ENCODE data around the gene ATG7. TPM values are rescaled to one million over a fixed set of nuclear protein-coding genes. Genes with fewer than 3 reads are reported as not detected.

ATG7 gene
- total RNA-seq, 2 experiments from 2014 or later, result 31.0 to 33.1 TPM

DNA sequence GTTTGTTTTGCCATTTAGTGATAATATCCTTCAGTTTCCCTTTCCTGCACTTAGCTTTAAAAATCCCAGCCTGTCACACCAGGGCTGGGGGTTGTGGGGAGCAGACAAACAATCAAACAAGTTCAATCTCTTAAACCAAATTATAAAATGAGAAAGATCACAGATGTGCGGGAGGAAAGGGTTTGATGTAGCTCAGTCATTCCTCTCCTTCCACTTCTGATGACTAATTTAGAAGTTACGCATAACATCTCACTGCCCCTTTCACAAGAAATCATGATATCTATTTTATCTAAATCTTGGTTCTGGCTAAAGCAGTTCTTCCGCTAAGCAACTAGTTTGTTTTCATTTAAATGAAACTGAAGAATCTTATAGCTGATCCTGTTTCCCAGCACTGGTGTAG lies 34.1 kb upstream of the ATG7 start:
- TF ChIP-seq, protein P1, sequence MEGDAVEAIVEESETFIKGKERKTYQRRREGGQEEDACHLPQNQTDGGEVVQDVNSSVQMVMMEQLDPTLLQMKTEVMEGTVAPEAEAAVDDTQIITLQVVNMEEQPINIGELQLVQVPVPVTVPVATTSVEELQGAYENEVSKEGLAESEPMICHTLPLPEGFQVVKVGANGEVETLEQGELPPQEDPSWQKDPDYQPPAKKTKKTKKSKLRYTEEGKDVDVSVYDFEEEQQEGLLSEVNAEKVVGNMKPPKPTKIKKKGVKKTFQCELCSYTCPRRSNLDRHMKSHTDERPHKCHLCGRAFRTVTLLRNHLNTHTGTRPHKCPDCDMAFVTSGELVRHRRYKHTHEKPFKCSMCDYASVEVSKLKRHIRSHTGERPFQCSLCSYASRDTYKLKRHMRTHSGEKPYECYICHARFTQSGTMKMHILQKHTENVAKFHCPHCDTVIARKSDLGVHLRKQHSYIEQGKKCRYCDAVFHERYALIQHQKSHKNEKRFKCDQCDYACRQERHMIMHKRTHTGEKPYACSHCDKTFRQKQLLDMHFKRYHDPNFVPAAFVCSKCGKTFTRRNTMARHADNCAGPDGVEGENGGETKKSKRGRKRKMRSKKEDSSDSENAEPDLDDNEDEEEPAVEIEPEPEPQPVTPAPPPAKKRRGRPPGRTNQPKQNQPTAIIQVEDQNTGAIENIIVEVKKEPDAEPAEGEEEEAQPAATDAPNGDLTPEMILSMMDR (IDR thresholded peaks at IDR 0.05), result no peak
- intact Hi-C loops (cut with micrococcal nuclease), result loop anchor here (2.0 kb wide), 1 partner anchor 51 kb away; no protein-coding TSS in a partner anchor
- ChIA-PET CTCF (interaction anchor here (0.7 to 3.1 kb wide), 8 partner anchors 15 to 97 kb away, joined by 3 to 16 read pairs (median 4); no protein-coding TSS in a partner anchor), POLR2A (interaction anchor here (0.7 to 1.3 kb wide), 8 partner anchors 34 to 102 kb away, joined by 3 to 5 read pairs (median 4); partner anchors contain the start of gene ATG7)
- Mint-ChIP-seq H3K9me3 (peaks cover 19% of the 10 kb centered on the region), H3K27ac (peak overlapping the region; percentile 91), H3K4me1 (ENCODE audit: low read depth) (peaks cover 39% of the 10 kb centered on the region), H3K4me3 (no peak overlapping the region), H3K27me3 (peaks cover 11% of the 10 kb centered on the region), H3K36me3 (ENCODE audit: low read depth) (peaks cover 3% of the 10 kb centered on the region)
- peak; percentile 43 for ATAC-seq
- DNase-seq, result peak; percentile 53

DNA sequence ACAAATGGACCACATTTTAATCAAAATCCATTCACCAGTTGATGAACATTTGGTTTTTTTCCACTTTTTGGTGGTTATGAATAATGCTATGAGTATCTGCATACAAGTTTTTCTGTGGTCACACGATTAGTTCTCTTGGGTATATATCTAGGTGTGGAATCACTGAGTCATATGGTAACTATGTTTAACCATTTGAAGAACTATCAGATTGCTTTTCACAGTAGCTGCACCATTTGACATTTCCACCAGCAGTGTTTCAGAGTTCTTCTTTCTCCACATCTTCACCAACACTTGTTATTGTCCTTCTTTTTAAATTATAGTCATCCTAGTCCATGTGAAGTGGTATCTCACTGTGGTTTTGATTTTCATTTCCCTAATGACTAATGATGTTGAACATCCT lies 33.3 kb upstream of the ATG7 start:
- peak; percentile 52 for ATAC-seq
- Mint-ChIP-seq H3K27ac (peak overlapping the region; percentile 91), H3K27me3 (peaks cover 14% of the 10 kb centered on the region), H3K4me1 (ENCODE audit: low read depth) (peaks cover 39% of the 10 kb centered on the region), H3K36me3 (ENCODE audit: low read depth) (peaks cover 3% of the 10 kb centered on the region), H3K9me3 (peaks cover 19% of the 10 kb centered on the region), H3K4me3 (no peak overlapping the region)
- ChIA-PET CTCF (interaction anchor here (1.4 to 2.3 kb wide), 4 partner anchors 15 to 96 kb away, joined by 3 to 10 read pairs (median 4); no protein-coding TSS in a partner anchor), POLR2A (interaction anchor here (0.7 to 1.0 kb wide), 6 partner anchors 34 to 1045 kb away, joined by 3 to 5 read pairs (median 3); partner anchors contain the start of gene ATG7)
- intact Hi-C loops (cut with micrococcal nuclease), result loop anchor here (2.0 kb wide), 1 partner anchor 50 kb away; no protein-coding TSS in a partner anchor
- TF ChIP-seq, protein P1 (IDR thresholded peaks at IDR 0.05), result no peak
- peak; percentile 23 for DNase-seq

DNA sequence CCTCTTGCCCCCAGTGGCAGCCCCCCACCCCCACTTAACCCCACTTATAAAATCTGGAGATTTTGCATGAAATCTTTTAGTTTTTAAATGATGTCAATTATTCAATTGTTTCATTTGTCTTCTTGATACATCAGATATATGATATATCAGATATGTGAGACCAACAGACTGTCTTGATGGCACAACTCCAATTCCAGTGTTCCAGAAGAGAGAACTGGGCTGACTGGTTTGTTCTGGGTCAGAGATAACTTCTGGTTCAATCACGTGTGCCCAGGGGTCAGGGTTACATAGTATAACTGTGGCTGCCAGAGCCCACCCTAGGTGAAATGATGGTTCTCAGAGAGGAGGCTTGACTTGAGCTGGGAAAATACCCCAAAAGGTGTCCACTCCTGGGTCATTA lies 32.4 kb upstream of the ATG7 start:
- CTCF ChIA-PET, result interaction anchor here (1.1 to 2.3 kb wide), 2 partner anchors 11 to 95 kb away, joined by 3 to 10 read pairs; no protein-coding TSS in a partner anchor
- Mint-ChIP-seq H3K4me1 (ENCODE audit: low read depth) (peaks cover 39% of the 10 kb centered on the region), H3K4me3 (no peak overlapping the region), H3K27ac (peak overlapping the region; percentile 91), H3K36me3 (ENCODE audit: low read depth) (peaks cover 3% of the 10 kb centered on the region), H3K27me3 (peaks cover 11% of the 10 kb centered on the region), H3K9me3 (peaks cover 19% of the 10 kb centered on the region)
- POLR2A ChIA-PET, result interaction anchor here (0.6 to 1.6 kb wide), 3 partner anchors 67 to 243 kb away, joined by 3 to 4 read pairs (median 3); no protein-coding TSS in a partner anchor
- TF ChIP-seq, protein P1 (IDR thresholded peaks at IDR 0.05), result no peak
- intact Hi-C loops (cut with micrococcal nuclease), result loop anchor here (2.0 kb wide), 1 partner anchor 49 kb away; no protein-coding TSS in a partner anchor
- no peak for DNase-seq
- ATAC-seq, result no peak

DNA sequence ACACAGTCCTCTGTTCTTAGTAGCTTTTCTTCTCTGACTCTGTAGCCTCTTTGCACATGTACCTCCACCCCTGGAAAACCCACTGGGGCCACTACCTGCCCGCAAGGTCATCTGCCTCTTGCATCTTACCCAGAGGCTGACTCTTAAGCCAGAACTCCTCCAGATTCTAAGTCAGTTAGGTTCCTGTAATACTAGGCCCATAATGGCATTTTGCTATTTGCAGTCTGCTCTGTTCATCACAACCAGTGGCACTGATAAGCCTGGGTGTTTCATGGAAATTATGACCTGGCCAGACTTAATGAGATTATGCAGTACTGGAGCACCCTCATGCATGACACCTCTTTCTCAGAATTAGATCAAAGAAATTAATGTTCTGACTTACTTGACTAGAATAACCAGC lies 31.7 kb upstream of the ATG7 start:
- H3K27me3 Mint-ChIP-seq, result peaks cover 12% of the 10 kb centered on the region
- H3K4me3 Mint-ChIP-seq, result peak overlapping the region; percentile 1
- DNase-seq (peak; percentile 75), ATAC-seq (peak; percentile 78)
- POLR2A ChIA-PET, result interaction anchor here (0.6 to 1.6 kb wide), 2 partner anchors 66 to 117 kb away, joined by 3 to 4 read pairs; no protein-coding TSS in a partner anchor
- peaks cover 19% of the 10 kb centered on the region for H3K9me3 Mint-ChIP-seq
- peak overlapping the region; percentile 91 for H3K27ac Mint-ChIP-seq
- intact Hi-C loops (cut with micrococcal nuclease), result no loop called here
- peaks cover 3% of the 10 kb centered on the region for H3K36me3 Mint-ChIP-seq (ENCODE audit: low read depth)
- TF ChIP-seq, protein P1 (IDR thresholded peaks at IDR 0.05), result no peak
- peaks cover 39% of the 10 kb centered on the region for H3K4me1 Mint-ChIP-seq (ENCODE audit: low read depth)
- CTCF ChIA-PET, result interaction anchor here (1.1 to 2.3 kb wide), 2 partner anchors 10 to 94 kb away, joined by 3 to 10 read pairs; no protein-coding TSS in a partner anchor
